HUES6 (cell line): Measurements from ENCODE around the gene TMEM132D.

Source experiments
- H3K27ac ChIP-seq: 2 replicates; pipeline ENCODE4 v1.7.0; 2013; ENCODE audit warnings: low read depth, mild to moderate bottlenecking, low read length, inconsistent platforms
- H3K27me3 ChIP-seq: 2 replicates; pipeline ENCODE4 v1.6.1; 2013; ENCODE audit warnings: low read length; ENCODE audit not compliant: control insufficient read depth, insufficient read depth
- H3K36me3 ChIP-seq: 2 replicates; pipeline ENCODE4 v1.6.1; 2013; ENCODE audit warnings: low read length; ENCODE audit not compliant: control insufficient read depth, insufficient read depth
- H3K4me1 ChIP-seq: 2 replicates; pipeline ENCODE4 v1.6.1; 2013; ENCODE audit warnings: low read length; ENCODE audit not compliant: control insufficient read depth, insufficient read depth
- H3K4me3 ChIP-seq: 2 replicates; pipeline ENCODE4 v1.5.1; 2013; ENCODE audit warnings: low read depth, low read length
- H3K9ac ChIP-seq: one replicate; pipeline ENCODE4 v1.6.1; 2013; ENCODE audit warnings: mild to moderate bottlenecking, low read length
- H3K9me3 ChIP-seq: 2 replicates; pipeline ENCODE4 v1.6.1; 2013; ENCODE audit warnings: low read depth, low read length; ENCODE audit not compliant: control insufficient read depth, insufficient read depth

Gene TMEM132D

DNA sequence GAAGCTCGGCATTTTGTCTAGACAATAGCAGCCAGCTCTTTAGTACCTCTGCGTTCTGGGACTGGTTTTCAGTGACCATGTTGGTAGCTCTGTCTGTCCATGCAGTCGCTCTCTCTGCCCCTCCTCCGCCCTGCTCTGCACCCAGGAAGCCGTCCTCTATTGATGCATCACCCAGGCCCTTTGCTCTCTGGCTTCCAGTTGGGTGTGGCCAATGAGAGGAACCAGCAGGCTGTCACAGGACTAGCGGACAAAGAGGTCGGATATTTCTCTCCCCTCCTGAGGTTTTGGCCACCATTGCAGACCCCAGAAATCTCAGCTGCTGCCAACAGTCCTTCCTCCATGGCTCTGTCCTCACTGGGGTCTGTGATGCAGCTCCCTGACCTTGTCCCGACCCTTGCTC is 180.6 kb downstream of the TMEM132D start:
- Histone ChIP-seq H3K4me1 (peaks cover 10% of the 10 kb centered on the region; the same call in 1 of the 2 replicates), H3K4me3 (no peak overlapping the region), H3K27ac (no peak overlapping the region), H3K27me3 (no peaks in the 10 kb centered on the region), H3K36me3 (no peaks in the 10 kb centered on the region), H3K9me3 (peaks cover 3% of the 10 kb centered on the region; the same call in 1 of the 2 replicates), H3K9ac (no peak overlapping the region)

DNA sequence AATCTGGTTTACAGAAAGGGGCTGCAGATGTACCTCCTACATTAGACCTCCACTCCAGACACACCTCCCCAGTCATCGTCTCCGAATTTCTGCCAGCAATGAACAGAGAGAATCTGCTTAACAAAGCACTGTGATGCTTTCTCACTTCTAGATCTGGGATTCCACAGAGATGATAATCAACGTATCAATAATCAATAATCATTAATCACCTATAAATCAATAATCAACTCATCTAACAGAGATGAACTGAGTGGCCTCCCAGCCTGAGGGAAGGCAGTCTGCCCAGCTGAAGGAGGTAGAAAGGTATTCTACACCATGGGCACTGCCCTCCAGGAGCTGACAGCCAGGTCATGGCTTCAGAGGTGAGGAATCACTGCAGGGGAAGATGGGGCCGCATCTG is 183.2 kb downstream of the TMEM132D start:
- no peak overlapping the region for H3K9ac ChIP-seq
- H3K4me1 ChIP-seq, result peaks cover 10% of the 10 kb centered on the region; the same call in 1 of the 2 replicates
- no peak overlapping the region for H3K4me3 ChIP-seq
- no peak overlapping the region for H3K27ac ChIP-seq
- no peaks in the 10 kb centered on the region for H3K27me3 ChIP-seq
- no peaks in the 10 kb centered on the region for H3K9me3 ChIP-seq
- H3K36me3 ChIP-seq, result no peaks in the 10 kb centered on the region

DNA sequence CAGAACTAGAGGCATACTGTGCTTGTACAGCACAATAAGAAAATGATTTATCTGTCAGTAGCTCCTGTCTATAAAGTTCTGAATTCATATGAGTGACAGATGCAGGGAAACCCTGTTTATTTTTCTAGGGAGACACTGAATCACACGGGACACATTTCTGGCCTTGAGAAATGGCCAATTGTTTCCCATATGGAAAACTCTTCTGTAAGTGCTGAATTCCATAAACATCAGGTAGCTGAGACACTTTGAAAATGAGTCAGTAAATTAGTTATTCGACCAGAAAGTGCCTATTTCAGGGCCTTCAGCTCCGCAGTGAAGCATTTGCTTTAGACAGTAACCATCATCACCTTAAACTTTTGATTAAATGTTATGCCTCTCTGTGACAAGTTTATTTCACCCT is 184.4 kb downstream of the TMEM132D start:
- no peaks in the 10 kb centered on the region for H3K27me3 ChIP-seq
- no peaks in the 10 kb centered on the region for H3K36me3 ChIP-seq
- no peak overlapping the region for H3K9ac ChIP-seq
- no peak overlapping the region for H3K4me3 ChIP-seq
- no peaks in the 10 kb centered on the region for H3K9me3 ChIP-seq
- H3K4me1 ChIP-seq, result peaks cover 10% of the 10 kb centered on the region; the same call in 1 of the 2 replicates
- H3K27ac ChIP-seq, result no peak overlapping the region

DNA sequence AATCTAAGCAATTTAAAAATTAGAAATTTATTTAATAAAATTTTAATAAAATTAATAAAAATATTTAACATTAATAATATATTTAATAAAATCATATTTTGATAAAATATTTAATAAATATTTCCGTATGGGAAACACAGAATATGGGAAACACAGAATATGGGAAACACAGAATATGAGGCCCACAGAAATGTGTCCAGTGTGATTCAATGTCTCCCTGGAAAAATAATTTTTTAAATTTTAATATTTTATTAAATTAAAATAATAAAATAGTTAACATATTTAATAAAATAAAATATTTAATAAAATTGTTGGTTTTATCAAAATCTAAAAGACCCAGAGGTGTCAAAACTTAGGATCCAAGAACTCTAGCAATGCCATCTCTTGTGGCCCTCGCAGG is 186.4 kb downstream of the TMEM132D start:
- no peaks in the 10 kb centered on the region for H3K27me3 ChIP-seq
- no peak overlapping the region for H3K27ac ChIP-seq
- no peak overlapping the region for H3K9ac ChIP-seq
- no peak overlapping the region for H3K4me3 ChIP-seq
- no peaks in the 10 kb centered on the region for H3K9me3 ChIP-seq
- no peaks in the 10 kb centered on the region for H3K36me3 ChIP-seq
- peaks cover 10% of the 10 kb centered on the region; the same call in 1 of the 2 replicates for H3K4me1 ChIP-seq

DNA sequence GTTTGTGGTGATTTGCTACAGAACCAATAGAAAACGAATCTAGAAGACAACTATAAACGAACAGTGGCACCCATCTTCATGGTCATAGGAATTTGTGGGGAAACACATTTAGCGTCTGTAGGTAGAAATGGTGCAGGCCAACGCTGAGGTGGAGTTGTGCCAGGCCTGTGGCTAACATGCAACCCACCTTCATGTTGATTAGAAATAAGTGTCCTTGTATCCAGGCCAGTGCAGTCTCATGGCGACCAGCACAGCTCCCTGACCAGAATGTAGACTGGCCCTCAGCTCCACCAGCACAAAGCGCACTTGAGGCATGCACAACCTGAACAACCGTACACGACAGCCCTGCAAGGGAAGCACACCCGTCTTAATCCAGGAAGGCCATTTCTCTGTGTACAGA is 187.0 kb downstream of the TMEM132D start:
- H3K9me3 ChIP-seq, result no peaks in the 10 kb centered on the region
- H3K36me3 ChIP-seq, result no peaks in the 10 kb centered on the region
- H3K27me3 ChIP-seq, result no peaks in the 10 kb centered on the region
- no peak overlapping the region for H3K9ac ChIP-seq
- H3K4me1 ChIP-seq, result peaks cover 10% of the 10 kb centered on the region; the same call in 1 of the 2 replicates
- H3K27ac ChIP-seq, result no peak overlapping the region
- no peak overlapping the region for H3K4me3 ChIP-seq

DNA sequence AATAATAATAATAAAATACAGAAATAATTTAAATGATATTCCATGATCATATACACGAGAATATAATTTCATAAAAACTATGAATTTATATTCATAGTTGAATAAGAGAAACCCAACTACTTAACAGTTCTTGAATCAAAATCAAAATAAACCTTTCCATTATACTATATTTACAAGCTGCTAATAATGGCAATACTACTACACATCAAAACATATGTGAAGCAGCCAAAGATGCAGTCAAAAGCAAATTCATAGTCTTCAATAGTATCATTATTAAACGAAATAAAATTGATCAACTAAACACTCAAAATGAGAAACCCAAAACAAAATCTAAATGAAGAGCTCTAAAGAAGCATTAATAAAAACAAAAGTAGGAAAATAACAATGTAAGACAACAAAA is 197.1 kb downstream of the TMEM132D start:
- Histone ChIP-seq H3K36me3 (no peaks in the 10 kb centered on the region), H3K4me3 (no peak overlapping the region), H3K27ac (no peak overlapping the region), H3K27me3 (no peaks in the 10 kb centered on the region), H3K4me1 (no peaks in the 10 kb centered on the region; the same call in 1 of the 2 replicates), H3K9me3 (peaks cover 12% of the 10 kb centered on the region), H3K9ac (no peak overlapping the region)

DNA sequence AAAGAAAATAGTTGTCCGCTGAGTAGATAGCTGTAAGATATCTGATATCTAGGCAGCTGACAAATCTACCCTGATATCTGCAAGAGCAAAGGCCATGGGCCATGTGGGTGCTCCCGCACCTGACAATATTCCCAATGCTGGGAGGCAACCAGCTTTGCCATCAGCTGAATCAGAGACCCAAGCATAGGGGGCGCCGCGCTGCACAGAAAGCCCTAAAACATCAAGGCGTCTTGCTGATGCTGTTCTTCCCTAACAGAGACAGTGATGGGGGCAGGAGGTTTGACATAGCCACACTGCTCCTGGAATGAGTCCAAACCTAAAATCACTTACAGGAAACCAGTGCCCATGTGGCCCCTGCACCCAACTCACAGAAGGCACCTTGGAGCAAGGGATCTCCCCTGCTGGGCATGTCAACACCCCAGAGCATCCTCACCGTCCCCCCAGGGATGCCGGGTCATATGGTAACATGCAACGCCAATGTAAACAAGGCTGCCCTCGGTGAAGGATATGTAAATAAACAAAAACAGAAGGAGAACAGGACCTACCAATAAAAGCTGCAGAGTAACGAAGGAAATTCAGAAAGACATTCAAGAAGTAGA is 199.5 kb downstream of the TMEM132D start:
- H3K9me3 ChIP-seq, result peaks cover 12% of the 10 kb centered on the region
- H3K27me3 ChIP-seq, result no peaks in the 10 kb centered on the region
- no peak overlapping the region for H3K27ac ChIP-seq

DNA sequence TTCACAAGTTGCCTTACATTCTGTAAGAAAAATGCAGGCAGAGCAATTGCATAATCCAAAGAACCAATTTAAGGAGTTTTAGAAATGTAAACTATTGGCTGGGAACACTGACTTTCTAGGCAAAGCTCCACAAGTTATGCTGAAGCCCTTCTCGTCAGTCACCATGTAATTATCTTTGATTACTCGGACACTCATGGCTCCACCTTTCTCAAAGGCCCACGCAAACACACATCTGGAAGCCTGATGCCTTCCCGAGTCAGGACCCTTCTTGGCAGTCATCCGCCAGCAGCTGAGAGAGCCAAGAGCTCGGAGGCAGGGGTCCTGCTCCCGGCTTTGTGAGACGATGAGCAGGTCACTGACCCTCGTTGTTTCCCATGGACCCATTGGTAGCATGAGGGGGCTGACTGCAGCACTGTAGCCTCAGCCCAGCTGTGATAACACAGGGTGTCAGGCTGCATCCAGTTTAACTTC is 202.2 kb downstream of the TMEM132D start:
- Histone ChIP-seq H3K9me3 (peaks cover under 1% of the 10 kb centered on the region; the same call in 1 of the 2 replicates), H3K36me3 (no peaks in the 10 kb centered on the region; the same call in 1 of the 2 replicates)

More for the DNA sequence above, 199.5 kb downstream of the TMEM132D start:
- no peaks in the 10 kb centered on the region; the same call in 1 of the 2 replicates for H3K36me3 ChIP-seq
- no peak overlapping the region for H3K4me3 ChIP-seq
- H3K4me1 ChIP-seq, result no peaks in the 10 kb centered on the region; the same call in 1 of the 2 replicates
- H3K9ac ChIP-seq, result no peak overlapping the region

DNA sequence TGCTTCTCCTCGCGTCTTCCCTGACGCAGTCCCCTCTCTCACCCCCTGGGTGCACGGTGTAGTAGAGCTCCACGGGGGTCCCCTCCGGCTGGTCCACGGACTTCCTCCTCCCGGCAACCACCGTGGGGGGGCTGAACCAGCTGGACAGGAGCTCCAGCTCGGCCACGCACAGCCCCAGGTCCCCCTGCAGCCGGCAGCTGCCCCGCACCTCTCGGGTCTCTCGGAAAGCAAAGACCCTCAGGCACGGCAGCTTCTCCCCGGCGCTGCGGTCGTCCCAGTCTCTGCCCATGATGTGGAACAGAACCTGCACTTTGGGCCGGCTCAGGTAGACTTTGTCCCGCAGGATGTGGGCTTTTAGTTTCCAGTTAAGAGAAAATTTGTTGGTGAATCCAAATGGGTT is 203.8 kb downstream of the TMEM132D start:
- no peak overlapping the region for H3K4me3 ChIP-seq
- H3K27ac ChIP-seq, result no peak overlapping the region
- H3K9me3 ChIP-seq, result no peaks in the 10 kb centered on the region
- H3K9ac ChIP-seq, result no peak overlapping the region
- H3K4me1 ChIP-seq, result peaks cover 6% of the 10 kb centered on the region
- H3K36me3 ChIP-seq, result no peaks in the 10 kb centered on the region; the same call in 1 of the 2 replicates
- no peaks in the 10 kb centered on the region for H3K27me3 ChIP-seq

More for the DNA sequence above, 202.2 kb downstream of the TMEM132D start:
- Histone ChIP-seq H3K9ac (no peak overlapping the region), H3K27me3 (no peaks in the 10 kb centered on the region), H3K4me1 (peaks cover 4% of the 10 kb centered on the region), H3K4me3 (no peak overlapping the region), H3K27ac (no peak overlapping the region)

DNA sequence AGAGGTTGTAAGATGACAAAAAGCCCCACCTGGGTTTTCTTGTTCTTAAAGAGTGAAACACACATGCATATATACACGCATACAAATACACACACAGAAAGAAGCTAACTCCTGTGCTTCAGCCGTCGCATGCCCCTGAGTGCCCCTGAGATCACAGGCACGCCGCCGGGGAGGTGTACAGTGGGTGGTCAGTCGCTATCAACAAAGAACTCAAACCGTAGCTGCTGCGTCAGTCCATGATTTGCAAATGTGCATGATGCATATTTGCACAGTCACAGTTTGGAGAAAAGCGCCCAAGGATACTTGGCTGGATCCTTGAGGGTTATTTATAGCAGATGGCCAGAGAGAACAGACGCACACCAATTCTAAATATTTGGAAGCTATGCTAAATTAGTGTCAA is 206.9 kb downstream of the TMEM132D start:
- no peak overlapping the region for H3K4me3 ChIP-seq
- no peaks in the 10 kb centered on the region for H3K9me3 ChIP-seq
- no peaks in the 10 kb centered on the region for H3K27me3 ChIP-seq
- no peak overlapping the region for H3K9ac ChIP-seq
- H3K4me1 ChIP-seq, result peaks cover 6% of the 10 kb centered on the region
- H3K27ac ChIP-seq, result no peak overlapping the region
- no peaks in the 10 kb centered on the region; the same call in 1 of the 2 replicates for H3K36me3 ChIP-seq

DNA sequence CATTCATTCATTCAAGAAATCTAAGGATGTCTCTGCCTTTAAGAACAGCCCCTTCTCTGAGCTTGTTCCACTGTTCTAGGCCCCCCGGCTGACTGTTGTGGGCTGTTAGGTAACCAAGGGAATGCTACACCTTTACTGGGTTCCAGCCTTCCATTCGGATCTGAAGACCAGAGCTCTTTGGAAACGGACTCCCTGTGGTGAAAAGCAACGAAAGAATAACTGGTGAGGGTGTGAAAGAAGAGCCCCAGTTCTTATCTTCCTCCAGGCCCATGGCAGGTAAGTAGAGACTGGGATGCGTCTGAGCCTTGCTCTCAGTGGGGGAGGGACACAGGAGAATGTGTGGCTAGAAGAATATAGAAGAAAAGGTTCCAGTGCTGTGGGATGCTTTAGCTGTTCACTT is 207.4 kb downstream of the TMEM132D start:
- peaks cover 6% of the 10 kb centered on the region for H3K4me1 ChIP-seq
- no peak overlapping the region for H3K27ac ChIP-seq
- H3K27me3 ChIP-seq, result no peaks in the 10 kb centered on the region
- H3K9me3 ChIP-seq, result peaks cover 5% of the 10 kb centered on the region; the same call in 1 of the 2 replicates
- no peak overlapping the region for H3K4me3 ChIP-seq
- no peaks in the 10 kb centered on the region; the same call in 1 of the 2 replicates for H3K36me3 ChIP-seq
- no peak overlapping the region for H3K9ac ChIP-seq
